ENCODE measurements around the gene CNGA4. TPM values are rescaled to one million over a fixed set of nuclear protein-coding genes. Genes with fewer than 3 reads are reported as not detected.

Gene CNGA4
- total and polyA plus RNA-seq, 2 of the 4 experiments (the other 2 are of a cell fraction) = under 0.01 to 0.12 TPM

DNA sequence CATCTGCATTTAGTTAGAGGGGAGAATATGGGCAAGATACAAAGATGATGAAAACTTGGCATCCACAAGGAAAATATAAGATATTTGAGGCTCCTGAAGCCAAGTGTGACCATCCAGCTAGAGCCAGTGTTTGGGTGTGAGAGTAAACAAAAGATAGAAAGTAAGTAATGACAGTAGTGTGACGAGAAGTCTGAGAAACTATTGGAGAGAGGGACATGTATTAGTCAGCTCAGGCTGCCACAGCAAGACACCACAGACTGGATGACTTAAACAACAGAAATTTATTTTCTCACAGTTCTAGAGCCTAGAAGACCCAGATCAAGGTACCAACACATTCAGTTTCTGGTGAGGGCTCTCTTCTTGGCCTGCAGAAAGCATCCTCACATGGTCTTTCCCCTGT, 14.3 kb downstream of the CNGA4 start:
- dilution Hi-C loops (cut with HindIII; ENCODE audit: low sequenced_read_pairs, unreplicated experiment) = no loop called here
- TF ChIP-seq, protein P1, sequence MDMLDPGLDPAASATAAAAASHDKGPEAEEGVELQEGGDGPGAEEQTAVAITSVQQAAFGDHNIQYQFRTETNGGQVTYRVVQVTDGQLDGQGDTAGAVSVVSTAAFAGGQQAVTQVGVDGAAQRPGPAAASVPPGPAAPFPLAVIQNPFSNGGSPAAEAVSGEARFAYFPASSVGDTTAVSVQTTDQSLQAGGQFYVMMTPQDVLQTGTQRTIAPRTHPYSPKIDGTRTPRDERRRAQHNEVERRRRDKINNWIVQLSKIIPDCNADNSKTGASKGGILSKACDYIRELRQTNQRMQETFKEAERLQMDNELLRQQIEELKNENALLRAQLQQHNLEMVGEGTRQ (IDR thresholded peaks at IDR 0.05; ENCODE audit: low read depth, low read length) = no peak
- TF ChIP-seq CEBPB (IDR thresholded peaks at IDR 0.05; ENCODE audit: low read depth, low read length) (no peak), BHLHE40 (IDR thresholded peaks at IDR 0.05; ENCODE audit: low read depth, low read length) (no peak), RCOR1 (IDR thresholded peaks at IDR 0.05; ENCODE audit: insufficient replicate concordance, low read length) (no peak), NFE2L2 (IDR thresholded peaks at IDR 0.05; ENCODE audit: low read depth, low read length) (no peak), CHD1 (IDR thresholded peaks at IDR 0.05; ENCODE audit: low read depth, low read length) (no peak)
- TF ChIP-seq, protein P2, sequence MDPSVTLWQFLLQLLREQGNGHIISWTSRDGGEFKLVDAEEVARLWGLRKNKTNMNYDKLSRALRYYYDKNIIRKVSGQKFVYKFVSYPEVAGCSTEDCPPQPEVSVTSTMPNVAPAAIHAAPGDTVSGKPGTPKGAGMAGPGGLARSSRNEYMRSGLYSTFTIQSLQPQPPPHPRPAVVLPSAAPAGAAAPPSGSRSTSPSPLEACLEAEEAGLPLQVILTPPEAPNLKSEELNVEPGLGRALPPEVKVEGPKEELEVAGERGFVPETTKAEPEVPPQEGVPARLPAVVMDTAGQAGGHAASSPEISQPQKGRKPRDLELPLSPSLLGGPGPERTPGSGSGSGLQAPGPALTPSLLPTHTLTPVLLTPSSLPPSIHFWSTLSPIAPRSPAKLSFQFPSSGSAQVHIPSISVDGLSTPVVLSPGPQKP (IDR thresholded peaks at IDR 0.05; ENCODE audit: borderline replicate concordance, low read depth, low read length) = no peak
- H2AK5ac ChIP-seq (ENCODE audit: low read depth, low read length) = no peak overlapping the region
- H3K27ac ChIP-seq (ENCODE audit: insufficient read depth, low read length) = no peak overlapping the region
- H3K9me1 ChIP-seq (ENCODE audit: insufficient read depth, low read length) = no peaks in the 10 kb centered on the region
- no peak overlapping the region for H2BK120ac ChIP-seq (ENCODE audit: low read depth, low read length)
- no peak overlapping the region for H2AFZ ChIP-seq (replicated peaks; ENCODE audit: low read length, poor library complexity)
- no peak overlapping the region for H4K5ac ChIP-seq (ENCODE audit: low read depth, low read length)
- no peak overlapping the region for H3K4ac ChIP-seq (ENCODE audit: low read depth, low read length)
- no peaks in the 10 kb centered on the region for H4K20me1 ChIP-seq (ENCODE audit: insufficient read depth, low read length)
- peaks cover 11% of the 10 kb centered on the region for H3K4me1 ChIP-seq (ENCODE audit: control insufficient read depth, insufficient read depth, low read length)
- H3K9me3 ChIP-seq (ENCODE audit: control insufficient read depth, insufficient read depth, low read length) = no peaks in the 10 kb centered on the region; the same call in 1 of the 2 replicates
- no peak overlapping the region for H2BK15ac ChIP-seq (ENCODE audit: low read depth, low read length)
- WGBS, 2 experiments (ENCODE audit: extremely low coverage in 2 of 2, insufficient read length in 1 of 2) = no CpG with 5 or more reads among the region's 1 CpG
- no peak overlapping the region for H3K18ac ChIP-seq (ENCODE audit: low read depth, low read length)
- no peak overlapping the region for H3K56ac ChIP-seq (ENCODE audit: extremely low read depth, insufficient read depth, low read length)
- in situ Hi-C loops (cut with MboI; ENCODE audit: low sequenced_read_pairs) = loop anchor here (5.0 kb wide), 1 partner anchor 64 kb away; no protein-coding TSS in a partner anchor
- CTCF ChIA-PET = interaction anchor here (1.8 kb wide), 1 partner anchor 100 kb away, joined by 5 read pairs; no protein-coding TSS in a partner anchor
- no peaks in the 10 kb centered on the region for H3K79me1 ChIP-seq (ENCODE audit: low read depth in 1 of 2, low read length in 2 of 2)
- no peak overlapping the region for H3K23ac ChIP-seq (ENCODE audit: low read depth, low read length)
- no TSS peak for BruUV-seq (replicated peaks)
- H4K8ac ChIP-seq (ENCODE audit: low read depth in 2 of 2, low read length in 2 of 2) = no peak overlapping the region
- no peak for ATAC-seq (ENCODE audit: low read depth)
- H2BK20ac ChIP-seq (ENCODE audit: low read depth, low read length) = no peak overlapping the region
- no peak overlapping the region for H4K91ac ChIP-seq (ENCODE audit: insufficient read depth, low read depth, low read length)
- no peaks in the 10 kb centered on the region for H3K36me3 ChIP-seq (ENCODE audit: control insufficient read depth, insufficient read depth, low read length)
- no peak for DNase-seq
- POLR2A ChIA-PET (ENCODE audit: unreplicated experiment) = interaction anchor here (0.6 kb wide), 1 partner anchor 34 kb away, joined by 3 read pairs; no protein-coding TSS in a partner anchor
- no peak overlapping the region for H3K4me3 ChIP-seq (ENCODE audit: insufficient read depth, low read depth, low read length)
- H3K27me3 ChIP-seq (ENCODE audit: control insufficient read depth, insufficient read depth, low read length) = peaks cover 19% of the 10 kb centered on the region
- intact Hi-C loops (cut with micrococcal nuclease) = no loop called here
- no peak overlapping the region for H2BK5ac ChIP-seq (ENCODE audit: low read depth, low read length, poor library complexity, severe bottlenecking)
- H3K9ac ChIP-seq (ENCODE audit: low read depth, low read length) = no peak overlapping the region
- H3K4me2 ChIP-seq (ENCODE audit: low read depth, low read length) = no peak overlapping the region
- no peak overlapping the region for H2AK9ac ChIP-seq (replicated peaks; ENCODE audit: low read depth, low read length, poor library complexity)
- no peak overlapping the region for H3K14ac ChIP-seq (replicated peaks; ENCODE audit: low read depth, low read length)
